Keratinocyte (primary cell): Measurements from ENCODE around the gene FOXRED2.

Experiments
- CTCF ChIP-seq, 3 experiments: IDR thresholded peaks in 1 of 3; conservative IDR thresholded peaks in 1 of 3; optimal IDR thresholded peaks in 1 of 3; 2 replicates in 2 of 3; 3 replicates in 1 of 3; pipeline versions ENCODE3 to v1.5.1; 2011; ENCODE audit warnings: low read length in 3 of 3, mild to moderate bottlenecking in 3 of 3, moderate library complexity in 2 of 3, control low read depth in 1 of 3, inconsistent platforms in 1 of 3; ENCODE audit not compliant: insufficient read depth in 2 of 3; ENCODE audit errors: extremely low read depth in 1 of 3
- EZH2 ChIP-seq: IDR thresholded peaks from one replicate; pipeline ENCODE4 v1.6.1; 2012; ENCODE audit warnings: inconsistent platforms, mild to moderate bottlenecking, low read length, moderate library complexity

DNA sequence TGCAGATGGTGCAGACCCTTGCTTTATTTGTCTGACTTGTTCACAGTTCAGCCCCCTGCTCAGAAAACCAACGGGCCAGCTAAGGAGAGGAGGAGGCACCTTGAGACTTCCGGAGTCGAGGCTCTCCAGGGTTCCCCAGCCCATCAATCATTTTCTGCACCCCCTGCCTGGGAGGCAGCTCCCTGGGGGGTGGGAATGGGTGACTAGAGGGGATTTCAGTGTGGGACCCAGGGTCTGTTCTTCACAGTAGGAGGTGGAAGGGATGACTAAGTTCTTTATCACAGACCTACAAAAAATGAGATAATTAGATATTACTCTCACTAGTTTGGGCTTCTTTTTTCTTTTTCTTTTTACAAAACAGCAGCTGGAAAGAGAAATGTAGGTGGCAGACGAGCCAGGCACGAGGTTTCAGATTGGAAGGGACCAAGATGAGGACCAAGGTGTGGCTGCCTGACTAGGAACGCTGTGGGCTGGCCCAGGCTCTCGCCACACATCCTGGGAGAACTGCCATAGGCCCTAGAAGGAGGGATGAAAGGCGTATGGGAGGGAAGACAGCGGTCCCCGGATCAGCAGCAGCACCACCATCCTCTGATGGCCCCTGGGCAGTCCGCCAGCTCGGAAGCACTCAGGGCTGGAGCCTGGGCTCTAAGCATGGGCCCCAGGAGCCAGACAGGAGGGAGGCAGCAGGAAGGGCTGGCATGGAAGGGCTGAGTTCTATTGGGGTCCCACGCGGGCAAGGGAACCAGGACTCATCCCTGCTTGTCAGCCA lies 39.6 kb downstream of the FOXRED2 start:
- TF ChIP-seq CTCF (optimal IDR thresholded peaks at IDR 0.05 in 1 of 3, IDR thresholded peaks at IDR 0.05 in 1 of 3, conservative IDR thresholded peaks at IDR 0.05 in 1 of 3; ENCODE audit: extremely low read depth in 1 of 3, insufficient read depth in 2 of 3, low read length in 3 of 3) (no peak), EZH2 (no peak)
